Mesenteric fat pad (tissue), 1 donor: Measurements from ENCODE around the gene TOX2. TPM values are rescaled to one million over a fixed set of nuclear protein-coding genes. Genes with fewer than 3 reads are reported as not detected.

Source experiments
- DNase-seq: peaks from one replicate; pipeline ENCODE4 v3.0.0-alpha.2; 2020; ENCODE audit warnings: low spot score
- total RNA-seq: library from RNA; stranded (reverse); fragmentation: NEBNext Ultra II Directional; extraction: Animal tissue kit (Norgen Biotek cat#: 25700); gene quantifications from one replicate; pipeline ENCODE4 v1.2.1, GENCODE V29; 2021
- donor health status: DM: yes; HTN: yes; CAD: no.

TOX2 gene
- total RNA-seq, 1 donor from 2014 or later = 1.2 TPM

GRCh38 chr20:43938932-43939761 is 24.5 kb downstream of the TOX2 start:
- no peak for DNase-seq

GRCh38 chr20:43939762-43940121 is 25.1 kb downstream of the TOX2 start:
- no peak for DNase-seq

- no peak for DNase-seq
Measured at GRCh38 chr20:43940518-43941225, 26.0 kb downstream of the TOX2 start.

GRCh38 chr20:43941476-43942200 is 27.0 kb downstream of the TOX2 start:
- DNase-seq = no peak

GRCh38 chr20:43942201-43942590 is 27.5 kb downstream of the TOX2 start:
- DNase-seq = no peak

- no peak for DNase-seq
Measured at GRCh38 chr20:43942667-43943285, 28.1 kb downstream of the TOX2 start.

GRCh38 chr20:43943725-43944124 is 29.1 kb downstream of the TOX2 start:
- no peak for DNase-seq

GRCh38 chr20:43944653-43945235 is 30.1 kb downstream of the TOX2 start:
- DNase-seq = no peak

- no peak for DNase-seq
Measured at GRCh38 chr20:43945391-43946205, 30.9 kb downstream of the TOX2 start.

GRCh38 chr20:43946206-43946491 is 31.5 kb downstream of the TOX2 start:
- DNase-seq = no peak

GRCh38 chr20:43946659-43947315 is 32.1 kb downstream of the TOX2 start:
- DNase-seq = no peak

- DNase-seq = no peak
Measured at GRCh38 chr20:43947316-43947710, 32.7 kb downstream of the TOX2 start.

GRCh38 chr20:43948455-43948854 is 33.8 kb downstream of the TOX2 start:
- DNase-seq = no peak

GRCh38 chr20:43949248-43949647 is 34.6 kb downstream of the TOX2 start:
- no peak for DNase-seq

- DNase-seq = no peak
Measured at GRCh38 chr20:43949741-43950618, 35.3 kb downstream of the TOX2 start.

GRCh38 chr20:43953919-43954592 is 39.4 kb downstream of the TOX2 start:
- no peak for DNase-seq

GRCh38 chr20:43954704-43955061 is 40.0 kb downstream of the TOX2 start:
- no peak for DNase-seq

GRCh38 chr20:43955062-43955749 is 40.6 kb downstream of the TOX2 start:
- no peak for DNase-seq
